Endothelial cell of umbilical vein (primary cell): Measurements from ENCODE around the gene THOC2. TPM values are rescaled to one million over a fixed set of nuclear protein-coding genes. Genes with fewer than 3 reads are reported as not detected.

Experiments used
- BruUV-seq: library from RNA; stranded (reverse); fragments of 400-500 nt; replicated peaks from 2 replicates; lab custom pipeline; 2021; lab: Mats Ljungman, UMichigan
- CTCF ChIA-PET: fragments of 300-600, 350-600 bp; sonication (Branson Sonifier 250); formaldehyde crosslinking; loops from one replicate; lab custom pipeline; 2021; ENCODE audit warnings: antibody characterized with exemption, inconsistent platforms; lab: Charles Lee
- POLR2A ChIA-PET: fragments of 300-600, 350-600 bp; sonication (Branson Sonifier 250); formaldehyde crosslinking; loops from one replicate; lab custom pipeline; 2021; ENCODE audit warnings: antibody characterized with exemption, inconsistent platforms; lab: Charles Lee
- DNase-seq: peaks from one replicate; pipeline ENCODE4 v3.0.0-alpha.2; 2011; ENCODE audit warnings: low read depth, low spot score
- FAIRE-seq: peaks from 2 replicates; lab custom pipeline; 2011; peaks lifted over from hg19 to GRCh38; lab: Jason Lieb, UNC
- H2AFZ ChIP-seq: 2 replicates; pipeline ENCODE4 v1.6.0; 2012; ENCODE audit warnings: low read depth, low read length, control low read depth, inconsistent platforms
- H3K27ac ChIP-seq: 2 replicates; pipeline ENCODE4 v1.5.1; 2011; ENCODE audit warnings: low read depth, mild to moderate bottlenecking, control low read depth, low read length, moderate library complexity; ENCODE audit not compliant: insufficient read depth
- H3K27me3 ChIP-seq, 2 experiments: 2 replicates each; pipeline versions ENCODE4 v1.6.0 to v1.6.1; 2011; ENCODE audit warnings: low read length in 2 of 2, mixed read lengths in 1 of 2; ENCODE audit not compliant: control insufficient read depth in 2 of 2, insufficient read depth in 2 of 2
- H3K36me3 ChIP-seq, 2 experiments: 2 replicates in 1 of 2; 3 replicates in 1 of 2; pipeline ENCODE4 v1.5.1; 2011; ENCODE audit warnings: low read length in 2 of 2, mild to moderate bottlenecking in 1 of 2, moderate library complexity in 1 of 2; ENCODE audit not compliant: control insufficient read depth in 2 of 2, insufficient read depth in 2 of 2; ENCODE audit errors: extremely low read depth in 1 of 2
- H3K4me1 ChIP-seq: 3 replicates; pipeline ENCODE4 v1.5.1; 2011; ENCODE audit warnings: mild to moderate bottlenecking, low read length; ENCODE audit not compliant: control insufficient read depth, insufficient read depth; ENCODE audit errors: extremely low read depth
- H3K4me2 ChIP-seq: 2 replicates; pipeline ENCODE4 v1.6.1; 2011; ENCODE audit warnings: low read length, control low read depth, mixed read lengths; ENCODE audit not compliant: insufficient read depth
- H3K4me3 ChIP-seq, 3 experiments: fragments of 200-600 bp in 1 of 3; sonication (generic), shearing (Covaris generic) in 1 of 3; replicated peaks in 1 of 3; 2 replicates each; pipeline ENCODE4 v1.5.1; 2011 to 2016; ENCODE audit warnings: control low read depth in 3 of 3, low read length in 3 of 3, mild to moderate bottlenecking in 2 of 3, inconsistent platforms in 1 of 3, low read depth in 1 of 3, moderate library complexity in 1 of 3; ENCODE audit not compliant: insufficient read depth in 1 of 3
- H3K79me2 ChIP-seq: 2 replicates; pipeline ENCODE4 v1.6.0; 2012; ENCODE audit warnings: low read length, inconsistent platforms; ENCODE audit not compliant: control insufficient read depth, insufficient read depth
- H3K9ac ChIP-seq: replicated peaks from 2 replicates; pipeline ENCODE3; 2011; ENCODE audit warnings: low read length, control low read depth; ENCODE audit not compliant: insufficient read depth; ENCODE audit errors: extremely low read depth
- H3K9me1 ChIP-seq: replicated peaks from 3 replicates; pipeline ENCODE4 v1.6.0; 2011; ENCODE audit warnings: mild to moderate bottlenecking, low read length; ENCODE audit not compliant: control insufficient read depth, insufficient read depth; ENCODE audit errors: extremely low read depth
- H3K9me3 ChIP-seq: replicated peaks from 2 replicates; pipeline ENCODE4 v1.5.1; 2012; ENCODE audit warnings: low read length, inconsistent platforms; ENCODE audit not compliant: control insufficient read depth, insufficient read depth
- H4K20me1 ChIP-seq: replicated peaks from 2 replicates; pipeline ENCODE3; 2011; ENCODE audit warnings: mild to moderate bottlenecking, low read length; ENCODE audit not compliant: control insufficient read depth, insufficient read depth; ENCODE audit errors: extremely low read depth
- EZH2 ChIP-seq: IDR thresholded peaks from 2 replicates; pipeline ENCODE4 v1.6.1; 2012; ENCODE audit warnings: borderline replicate concordance, low read depth, mild to moderate bottlenecking, moderate library complexity, low read length, inconsistent platforms; ENCODE audit not compliant: severe bottlenecking
- GATA2 ChIP-seq: IDR thresholded peaks from 2 replicates; pipeline ENCODE4 v1.7.0; 2011; ENCODE audit warnings: low read depth, mild to moderate bottlenecking, moderate library complexity, mixed read lengths, low read length; ENCODE audit not compliant: insufficient read length, insufficient read depth
- JUN ChIP-seq: IDR thresholded peaks from 2 replicates; pipeline ENCODE4 v1.6.1; 2011; ENCODE audit warnings: borderline replicate concordance, low read depth; ENCODE audit not compliant: insufficient read length, insufficient read depth
- MYC ChIP-seq: IDR thresholded peaks from one replicate; pipeline ENCODE4 v1.6.1; 2011; ENCODE audit warnings: mild to moderate bottlenecking, low read depth, low read length
- POLR2AphosphoS5 ChIP-seq: IDR thresholded peaks from 2 replicates; pipeline ENCODE4 v1.6.1; 2012; ENCODE audit warnings: low read depth, mild to moderate bottlenecking, control low read depth, low read length, moderate library complexity; ENCODE audit not compliant: insufficient read depth
- dilution Hi-C: fragments of 300-500 bp; cut with MboI; formaldehyde crosslinking; loops from one replicate; pipeline ENCODE4 v1.15.0; 2019; ENCODE audit warnings: low sequenced_read_pairs; ENCODE audit not compliant: extremely low pct_ligation_motif_present
- intact Hi-C: fragments of 100-400 bp; cut with micrococcal nuclease; formaldehyde crosslinking; loops from one replicate; pipeline ENCODE4 v1.10.0; 2022
- polyA plus RNA-seq, 4 experiments: library from polyadenylated mRNA; depleted of rRNA in 3 of 4; stranded (reverse) in 3 of 4; unstranded in 1 of 4; fragments of >200 nt; gene quantifications; 2 replicates each; pipeline versions ENCODE4 v1.2.1 to v1.2.3, GENCODE V29; 2011 to 2012; ENCODE audit warnings: missing spikeins in 1 of 4
- total RNA-seq: library from RNA; stranded (reverse); gene quantifications from 2 replicates; pipeline ENCODE4 v1.2.3, GENCODE V29; 2021
- TF ChIP-seq, protein P1 (sequence below), 2 donors: IDR thresholded peaks; 1 replicate in 1 of 2; 2 replicates in 1 of 2; pipeline ENCODE4 v1.5.1; 2011; ENCODE audit warnings: low read length in 2 of 2, mild to moderate bottlenecking in 2 of 2, moderate library complexity in 2 of 2, control low read depth in 1 of 2, inconsistent platforms in 1 of 2, low read depth in 1 of 2; ENCODE audit not compliant: insufficient read depth in 1 of 2; ENCODE audit errors: extremely low read depth in 1 of 2
- TF ChIP-seq, protein P2 (sequence below): IDR thresholded peaks from 2 replicates; pipeline ENCODE4 v1.6.1; 2011; ENCODE audit not compliant: insufficient read depth, insufficient read length

The THOC2 gene
- total and polyA plus RNA-seq, 2 donors (not counting 3 experiments of a cell fraction or from before 2014, with no cell fraction given) = 26.0 to 72.9 TPM

DNA sequence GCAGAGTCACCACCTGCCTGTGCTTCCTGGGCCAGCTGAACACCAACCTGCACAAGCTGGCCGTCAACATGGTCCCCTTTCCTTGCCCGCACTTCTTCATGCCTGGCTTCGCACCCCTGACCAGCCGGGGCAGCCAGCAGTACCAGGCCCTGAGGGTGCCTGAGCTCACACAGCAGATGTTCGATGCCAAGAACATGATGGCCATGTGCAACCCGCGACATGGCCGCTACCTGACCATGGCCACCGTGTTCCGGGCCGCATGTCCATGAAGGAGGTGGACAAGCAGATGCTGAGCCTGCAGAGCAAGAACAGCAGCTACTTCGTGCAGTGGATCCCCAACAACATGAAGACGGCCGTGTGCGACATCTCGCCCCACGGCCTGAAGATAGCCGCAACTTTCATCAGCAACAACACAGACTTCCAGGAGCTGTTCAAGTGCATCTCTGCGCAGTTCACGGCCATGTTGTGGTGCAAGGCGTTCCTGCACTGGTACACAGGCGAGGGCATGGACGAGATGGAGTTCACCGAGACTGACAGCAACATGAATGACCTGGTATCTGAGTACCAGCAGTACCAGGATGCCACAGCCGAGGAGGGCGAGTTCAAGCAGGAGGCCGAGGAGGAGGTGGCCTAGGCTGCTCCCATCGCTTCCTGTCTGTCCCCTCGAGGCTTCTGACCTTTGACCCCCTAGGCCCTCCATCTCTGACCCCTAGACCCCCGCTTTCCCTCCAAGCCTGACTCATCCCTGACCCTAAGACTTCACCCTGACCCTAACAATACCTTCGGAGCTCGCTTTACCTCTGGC, 170.3 kb downstream of the THOC2 start:
- intact Hi-C loops = no loop called here
- no peak overlapping the region for H3K4me2 ChIP-seq
- TF ChIP-seq, protein P1, sequence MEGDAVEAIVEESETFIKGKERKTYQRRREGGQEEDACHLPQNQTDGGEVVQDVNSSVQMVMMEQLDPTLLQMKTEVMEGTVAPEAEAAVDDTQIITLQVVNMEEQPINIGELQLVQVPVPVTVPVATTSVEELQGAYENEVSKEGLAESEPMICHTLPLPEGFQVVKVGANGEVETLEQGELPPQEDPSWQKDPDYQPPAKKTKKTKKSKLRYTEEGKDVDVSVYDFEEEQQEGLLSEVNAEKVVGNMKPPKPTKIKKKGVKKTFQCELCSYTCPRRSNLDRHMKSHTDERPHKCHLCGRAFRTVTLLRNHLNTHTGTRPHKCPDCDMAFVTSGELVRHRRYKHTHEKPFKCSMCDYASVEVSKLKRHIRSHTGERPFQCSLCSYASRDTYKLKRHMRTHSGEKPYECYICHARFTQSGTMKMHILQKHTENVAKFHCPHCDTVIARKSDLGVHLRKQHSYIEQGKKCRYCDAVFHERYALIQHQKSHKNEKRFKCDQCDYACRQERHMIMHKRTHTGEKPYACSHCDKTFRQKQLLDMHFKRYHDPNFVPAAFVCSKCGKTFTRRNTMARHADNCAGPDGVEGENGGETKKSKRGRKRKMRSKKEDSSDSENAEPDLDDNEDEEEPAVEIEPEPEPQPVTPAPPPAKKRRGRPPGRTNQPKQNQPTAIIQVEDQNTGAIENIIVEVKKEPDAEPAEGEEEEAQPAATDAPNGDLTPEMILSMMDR (IDR thresholded peaks at IDR 0.05; ENCODE audit: extremely low read depth in 1 of 2, insufficient read depth in 1 of 2, low read depth in 1 of 2, low read length in 2 of 2) = no peak
- TF ChIP-seq JUN (no peak), GATA2 (no peak), MYC (no peak), EZH2 (no peak), POLR2AphosphoS5 (no peak)
- TF ChIP-seq, protein P2, sequence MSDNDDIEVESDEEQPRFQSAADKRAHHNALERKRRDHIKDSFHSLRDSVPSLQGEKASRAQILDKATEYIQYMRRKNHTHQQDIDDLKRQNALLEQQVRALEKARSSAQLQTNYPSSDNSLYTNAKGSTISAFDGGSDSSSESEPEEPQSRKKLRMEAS = no peak
- no peaks in the 10 kb centered on the region for H3K27me3 ChIP-seq
- H3K4me1 ChIP-seq = no peaks in the 10 kb centered on the region
- H3K9me1 ChIP-seq = no peaks in the 10 kb centered on the region
- dilution Hi-C loops = no loop called here
- H3K4me3 ChIP-seq = no peak overlapping the region
- no peaks in the 10 kb centered on the region for H3K79me2 ChIP-seq
- H3K27ac ChIP-seq = no peak overlapping the region
- ChIA-PET CTCF (no interaction called here), POLR2A (no interaction called here)
- no peaks in the 10 kb centered on the region for H3K9me3 ChIP-seq
- H2AFZ ChIP-seq = no peak overlapping the region
- H3K9ac ChIP-seq = no peak overlapping the region
- no peaks in the 10 kb centered on the region for H4K20me1 ChIP-seq
- no peaks in the 10 kb centered on the region for H3K36me3 ChIP-seq
- BruUV-seq = no TSS peak
- no peak for DNase-seq
- no peak for FAIRE-seq
